H9 (cell line): Measurements from ENCODE around the gene GNAI2. TPM values are rescaled to one million over a fixed set of nuclear protein-coding genes. Genes with fewer than 3 reads are reported as not detected.

Experiments used
- DNase-seq: peaks from one replicate; pipeline ENCODE4 v3.0.0-alpha.2; 2017
- H2AFZ ChIP-seq: one replicate; pipeline ENCODE4 v1.6.1; 2013; ENCODE audit warnings: mild to moderate bottlenecking, low read length, control low read depth, moderate library complexity
- H2AK5ac ChIP-seq: 2 replicates; pipeline ENCODE4 v1.6.1; 2013; ENCODE audit warnings: low read length, control low read depth, mixed read lengths; ENCODE audit not compliant: insufficient read length
- H2BK120ac ChIP-seq: one replicate; pipeline ENCODE4 v1.6.1; 2013; ENCODE audit warnings: low read depth, mild to moderate bottlenecking, low read length, control low read depth, inconsistent platforms; ENCODE audit not compliant: poor library complexity, severe bottlenecking
- H2BK12ac ChIP-seq: 2 replicates; pipeline ENCODE4 v1.6.1; 2013; ENCODE audit warnings: low read length, control low read depth, mixed read lengths, low read depth; ENCODE audit not compliant: insufficient read length
- H2BK15ac ChIP-seq: 2 replicates; pipeline ENCODE4 v1.6.1; 2013; ENCODE audit warnings: low read depth, low read length, control low read depth
- H2BK20ac ChIP-seq: one replicate; pipeline ENCODE4 v1.6.1; 2013; ENCODE audit warnings: low read depth, mild to moderate bottlenecking, low read length, control low read depth, inconsistent platforms; ENCODE audit not compliant: poor library complexity, severe bottlenecking
- H2BK5ac ChIP-seq: 2 replicates; pipeline ENCODE4 v1.6.1; 2013; ENCODE audit warnings: low read length, control low read depth, mixed read lengths; ENCODE audit not compliant: insufficient read length
- H3K14ac ChIP-seq: 2 replicates; pipeline ENCODE4 v1.6.1; 2013; ENCODE audit warnings: low read length, control low read depth; ENCODE audit not compliant: insufficient read depth
- H3K18ac ChIP-seq: 2 replicates; pipeline ENCODE4 v1.6.1; 2013; ENCODE audit warnings: low read depth, mild to moderate bottlenecking, mixed read lengths, low read length, control low read depth; ENCODE audit not compliant: insufficient read length
- H3K23ac ChIP-seq: 2 replicates; pipeline ENCODE4 v1.6.1; 2013; ENCODE audit warnings: low read length, control low read depth, mixed read lengths, low read depth; ENCODE audit not compliant: insufficient read length
- H3K23me2 ChIP-seq: 2 replicates; pipeline ENCODE4 v1.6.1; 2013; ENCODE audit warnings: low read depth, mild to moderate bottlenecking, mixed read lengths, low read length, control low read depth; ENCODE audit not compliant: insufficient read length, poor library complexity, severe bottlenecking
- H3K27ac ChIP-seq: 2 replicates; pipeline ENCODE4 v1.5.1; 2013; ENCODE audit warnings: low read length, control low read depth, mixed read lengths, low read depth; ENCODE audit not compliant: insufficient read length
- H3K27me3 ChIP-seq: 2 replicates; pipeline ENCODE4 v1.6.1; 2013; ENCODE audit warnings: low read length, control low read depth, inconsistent platforms; ENCODE audit not compliant: insufficient read depth
- H3K4ac ChIP-seq: 2 replicates; pipeline ENCODE4 v1.6.1; 2013; ENCODE audit warnings: low read depth, mild to moderate bottlenecking, control low read depth, inconsistent platforms, low read length, moderate library complexity
- H3K4me1 ChIP-seq: 2 replicates; pipeline ENCODE4 v1.6.1; 2013; ENCODE audit warnings: low read length, control low read depth, inconsistent platforms; ENCODE audit not compliant: insufficient read depth
- H3K4me2 ChIP-seq: 2 replicates; pipeline ENCODE4 v1.6.1; 2013; ENCODE audit warnings: low read length, control low read depth, mixed read lengths; ENCODE audit not compliant: insufficient read length, insufficient read depth
- H3K56ac ChIP-seq: 2 replicates; pipeline ENCODE4 v1.6.1; 2013; ENCODE audit warnings: low read depth, mild to moderate bottlenecking, mixed read lengths, low read length, control low read depth; ENCODE audit not compliant: insufficient read length
- H3K79me1 ChIP-seq: 2 replicates; pipeline ENCODE4 v1.6.1; 2013; ENCODE audit warnings: low read depth, mild to moderate bottlenecking, moderate library complexity, low read length, control low read depth, inconsistent platforms; ENCODE audit not compliant: insufficient read depth, poor library complexity, severe bottlenecking
- H3K79me2 ChIP-seq: 2 replicates; pipeline ENCODE4 v1.6.1; 2013; ENCODE audit warnings: low read length, control low read depth, inconsistent platforms; ENCODE audit not compliant: insufficient read depth
- H3K9ac ChIP-seq: 2 replicates; pipeline ENCODE4 v1.6.1; 2013; ENCODE audit warnings: low read length, control low read depth, mixed read lengths; ENCODE audit not compliant: insufficient read length; ENCODE audit errors: extremely low read depth
- H3K9me3 ChIP-seq: one replicate; pipeline ENCODE4 v1.6.1; 2013; ENCODE audit warnings: low read depth, low read length, inconsistent platforms; ENCODE audit not compliant: control insufficient read depth
- H3T11ph ChIP-seq: one replicate; pipeline ENCODE4 v1.6.1; 2013; ENCODE audit warnings: mild to moderate bottlenecking, low read length, control low read depth, inconsistent platforms
- H4K20me1 ChIP-seq: one replicate; pipeline ENCODE4 v1.6.1; 2013; ENCODE audit not compliant: control insufficient read depth, insufficient read length, insufficient read depth
- H4K5ac ChIP-seq: 2 replicates; pipeline ENCODE4 v1.6.1; 2013; ENCODE audit warnings: low read depth, mild to moderate bottlenecking, mixed read lengths, low read length, control low read depth; ENCODE audit not compliant: insufficient read length
- H4K8ac ChIP-seq: replicated peaks from 2 replicates; pipeline ENCODE4 v1.6.1; 2013; ENCODE audit warnings: low read length, control low read depth, mixed read lengths, low read depth; ENCODE audit not compliant: insufficient read length
- H4K91ac ChIP-seq: 2 replicates; pipeline ENCODE4 v1.6.1; 2013; ENCODE audit warnings: low read depth, mild to moderate bottlenecking, moderate library complexity, mixed read lengths, low read length, control low read depth; ENCODE audit not compliant: insufficient read length
- H3K27ac Mint-ChIP-seq, 3 experiments: 2 replicates in 2 of 3; 3 replicates in 1 of 3; pipeline ENCODE4 v1.8.0; 2020 to 2021; ENCODE audit warnings: mixed read lengths in 3 of 3, mild to moderate bottlenecking in 1 of 3, moderate library complexity in 1 of 3
- H3K27me3 Mint-ChIP-seq: 2 replicates; pipeline ENCODE4 v1.8.0; 2021; ENCODE audit warnings: low read depth, mild to moderate bottlenecking, moderate library complexity, mixed read lengths
- H3K36me3 Mint-ChIP-seq, 3 experiments: 2 replicates in 2 of 3; 3 replicates in 1 of 3; pipeline ENCODE4 v1.8.0; 2020 to 2021; ENCODE audit warnings: low read depth in 3 of 3, mixed read lengths in 3 of 3; ENCODE audit not compliant: insufficient read depth in 1 of 3
- H3K4me1 Mint-ChIP-seq, 2 experiments: 2 replicates each; pipeline ENCODE4 v1.8.0; 2020; ENCODE audit warnings: mixed read lengths in 2 of 2
- H3K4me3 Mint-ChIP-seq, 2 experiments: 2 replicates in 1 of 2; 3 replicates in 1 of 2; pipeline ENCODE4 v1.8.0; 2020 to 2021; ENCODE audit warnings: mild to moderate bottlenecking in 2 of 2, mixed read lengths in 2 of 2, moderate library complexity in 1 of 2
- H3K9me3 Mint-ChIP-seq, 2 experiments: 2 replicates in 1 of 2; 3 replicates in 1 of 2; pipeline ENCODE4 v1.8.0; 2020; ENCODE audit warnings: mild to moderate bottlenecking in 2 of 2, mixed read lengths in 2 of 2, moderate library complexity in 1 of 2
- CTCF ChIP-seq: fragments of 200-600 bp; sonication (generic); conservative IDR thresholded peaks from 3 replicates; pipeline ENCODE4 v1.8.0; 2021; ENCODE audit warnings: antibody characterized with exemption, mild to moderate bottlenecking
- WGBS: extraction: QIAGEN DNeasy Blood & Tissue Kit; methylation state at CpG from one replicate; pipeline ENCODE4 v1.1.7; 2013; ENCODE audit warnings: missing lambda C conversion rate, low lambda C conversion rate, mixed read lengths; ENCODE audit not compliant: insufficient read length; ENCODE audit errors: extremely low coverage; 5-methylcytosine and 5-hydroxymethylcytosine counted together
- total RNA-seq: library from RNA; stranded (reverse); gene quantifications from 2 replicates; pipeline ENCODE4 v1.2.1, GENCODE V29; 2021

Gene GNAI2
- total RNA-seq, 1 experiment from 2014 or later = 218 TPM

DNA sequence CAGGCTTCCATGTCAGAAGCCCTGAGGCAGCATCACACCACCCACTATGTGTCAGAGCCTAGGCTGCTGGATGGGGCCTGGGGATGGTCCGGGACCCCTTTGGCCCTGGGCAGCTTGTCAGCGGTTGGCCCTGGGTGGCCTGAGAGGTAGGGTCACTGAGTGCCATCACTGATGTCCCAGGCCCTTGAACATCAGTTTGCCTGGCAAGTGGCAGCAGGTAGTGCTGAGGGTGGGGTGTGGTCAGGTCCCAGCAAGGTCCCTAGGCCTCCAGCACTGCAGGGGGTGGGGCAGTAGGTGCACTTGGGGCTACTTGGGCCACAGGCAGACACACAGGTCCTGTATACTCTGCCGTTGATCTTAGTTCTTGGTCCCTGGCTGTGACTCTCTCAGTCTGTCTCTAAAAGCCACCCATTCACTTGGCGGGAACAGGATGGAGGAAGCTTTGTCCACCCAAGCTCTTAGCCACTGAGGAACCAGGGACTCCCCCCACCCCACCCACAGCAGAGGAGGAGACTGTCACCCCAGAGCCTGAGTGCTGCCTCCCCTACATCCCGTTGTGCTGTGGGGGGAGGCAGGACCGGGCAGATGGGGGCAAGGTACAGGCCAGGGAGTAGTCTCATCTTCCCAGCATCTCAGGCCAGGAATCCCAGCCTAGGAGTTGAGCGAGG is 5.8 kb downstream of the GNAI2 start:
- Histone ChIP-seq H2AFZ (no peak overlapping the region), H2BK120ac (no peak overlapping the region), H3K23me2 (peaks cover 13% of the 10 kb centered on the region), H2BK20ac (no peak overlapping the region), H3K79me2 (peaks cover 28% of the 10 kb centered on the region; the same call in 1 of the 2 replicates), H3K14ac (0 out of 2 replicates have a peak overlapping the region, but pooled peaks have one; percentile 6), H2AK5ac (no peak overlapping the region), H3K27me3 (no peaks in the 10 kb centered on the region), H3K4ac (no peak overlapping the region), H3K79me1 (peaks cover 10% of the 10 kb centered on the region), H3K4me2 (peak overlapping the region; percentile 70), H4K8ac (no peak overlapping the region), H3K18ac (peak overlapping the region; percentile 0), H3K27ac (no peak overlapping the region), H4K5ac (no peak overlapping the region), H3K4me1 (peaks cover 15% of the 10 kb centered on the region; the same call in 1 of the 2 replicates), H3T11ph (no peak overlapping the region), H4K20me1 (no peaks in the 10 kb centered on the region), H3K9ac (no peak overlapping the region), H2BK15ac (no peak overlapping the region), H2BK12ac (no peak overlapping the region), H4K91ac (no peak overlapping the region), H3K9me3 (no peaks in the 10 kb centered on the region), H3K23ac (no peak overlapping the region), H2BK5ac (no peak overlapping the region), H3K56ac (no peak overlapping the region)
- no peak for TF ChIP-seq CTCF
- peak overlapping the region; percentile 97 to 99 (median 98); a peak in 6 of 7 replicates for H3K27ac Mint-ChIP-seq
- no peaks in the 10 kb centered on the region for H3K27me3 Mint-ChIP-seq
- H3K36me3 Mint-ChIP-seq = peaks cover 4 to 20% (median 18%) of the 10 kb centered on the region in 3 experiments; a peak in 5 of 7 replicates
- H3K4me3 Mint-ChIP-seq = peak overlapping the region; percentile 54 to 74
- H3K9me3 Mint-ChIP-seq = no peaks in the 10 kb centered on the region
- WGBS = no CpG with 5 or more reads among the region's 7 CpGs
- peaks cover 79 to 92% of the 10 kb centered on the region in 2 experiments for H3K4me1 Mint-ChIP-seq
- DNase-seq = no peak
